GM21447 (cell line): Measurements from ENCODE around the gene TMEM52B.
A peak's percentile ranks its signal among the peaks of the same experiment; 100 is the strongest.

Source experiments
- ATAC-seq: cut with Tn5 transposase; IDR thresholded peaks from one replicate; pipeline ENCODE4 v1.9.1; 2021; ENCODE audit not compliant: unreplicated experiment

Gene TMEM52B

GRCh38 chr12:10178821-10179220, at the start of gene TMEM52B:
TMEM52B (plus strand) TSS chr12:10179032; CDS start chr12:10179575, 543 bp downstream.
- ATAC-seq: no peak

- peak; percentile 88 for ATAC-seq
These were observed 48.8 kb upstream of the TMEM52B start, which contains the start of gene CLEC7A for GRCh38 chr12:10130042-10130441. CLEC7A (minus strand) TSS chr12:10130199; CDS start chr12:10130082, 117 bp downstream.

DNA sequence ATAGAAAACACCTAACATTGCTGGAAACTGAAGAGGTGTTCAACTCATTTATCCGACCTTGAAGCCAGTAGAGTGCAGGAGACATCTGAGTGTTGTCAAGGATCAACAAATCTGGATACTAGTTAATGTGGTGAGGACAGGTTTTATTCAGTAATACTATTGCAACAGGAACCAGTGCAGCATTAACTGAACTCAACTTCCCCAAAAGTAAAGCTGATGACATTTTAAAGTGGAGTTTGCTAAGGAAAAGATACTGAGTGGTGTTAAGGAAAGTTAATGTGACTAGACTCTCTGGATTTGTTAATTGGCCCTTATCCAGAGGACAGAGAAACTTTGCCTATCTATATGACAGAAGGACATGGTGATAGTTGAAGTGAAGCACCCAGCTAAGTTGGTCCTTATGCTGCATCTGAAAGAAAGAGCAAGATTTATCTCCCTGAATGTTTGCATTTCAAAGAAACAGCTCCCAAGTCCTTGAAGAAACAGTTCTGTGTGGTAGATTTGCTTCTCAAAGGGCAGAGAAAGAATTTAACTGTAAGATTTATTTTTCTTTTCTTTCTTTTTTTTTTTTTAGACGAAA, 47.6 kb upstream of the TMEM52B start:
- no peak for ATAC-seq

DNA sequence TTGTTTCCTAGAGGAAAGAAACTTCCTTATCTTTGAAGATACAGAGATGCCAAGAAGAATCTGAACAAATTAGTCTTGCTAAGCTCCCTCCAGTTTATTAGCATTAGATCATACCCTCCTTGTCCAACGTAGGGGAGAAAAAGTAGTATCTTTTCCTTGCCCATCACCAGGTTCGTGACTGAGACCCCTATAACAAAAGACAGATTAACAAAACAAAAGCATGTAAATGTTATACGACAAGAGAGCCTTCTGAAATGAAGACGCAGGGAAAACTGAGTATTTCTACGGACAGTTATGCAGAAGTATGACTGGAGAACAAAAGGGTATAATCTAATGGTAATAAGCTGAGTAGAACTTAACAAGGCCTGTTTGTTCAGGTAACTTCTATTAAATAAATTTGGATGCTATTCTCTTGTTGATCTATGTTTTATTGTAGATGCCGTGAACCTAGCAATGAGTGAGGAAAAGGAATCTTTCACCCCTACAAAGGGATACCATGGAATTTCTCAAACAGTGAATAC, 45.9 kb upstream of the TMEM52B start:
- ATAC-seq: no peak

GRCh38 chr12:10135126-10135525, 43.7 kb upstream of the TMEM52B start:
- no peak for ATAC-seq

GRCh38 chr12:10136637-10137205, 42.1 kb upstream of the TMEM52B start:
- no peak for ATAC-seq

DNA sequence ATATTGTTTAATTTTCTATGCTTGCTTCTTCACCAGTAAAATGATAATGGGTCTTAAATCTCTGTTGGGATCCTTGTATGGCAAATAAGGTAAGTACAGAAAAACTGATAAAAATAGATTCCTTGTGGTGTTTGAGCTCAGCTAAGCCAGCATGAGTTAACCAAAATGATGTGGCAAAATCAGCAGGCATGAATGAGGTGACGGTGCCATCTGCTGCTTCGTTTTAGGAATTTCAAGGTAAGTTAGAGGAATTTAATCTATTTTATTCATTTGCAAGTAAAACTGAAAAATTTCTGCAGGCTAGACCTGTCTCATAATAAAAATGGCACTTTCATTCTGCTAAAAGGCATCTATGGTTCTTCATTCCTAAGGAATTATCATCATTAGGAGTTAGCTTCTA, 38.8 kb upstream of the TMEM52B start:
- no peak for ATAC-seq

- ATAC-seq: no peak
These were observed 35.7 kb upstream of the TMEM52B start for GRCh38 chr12:10142976-10143589.

DNA sequence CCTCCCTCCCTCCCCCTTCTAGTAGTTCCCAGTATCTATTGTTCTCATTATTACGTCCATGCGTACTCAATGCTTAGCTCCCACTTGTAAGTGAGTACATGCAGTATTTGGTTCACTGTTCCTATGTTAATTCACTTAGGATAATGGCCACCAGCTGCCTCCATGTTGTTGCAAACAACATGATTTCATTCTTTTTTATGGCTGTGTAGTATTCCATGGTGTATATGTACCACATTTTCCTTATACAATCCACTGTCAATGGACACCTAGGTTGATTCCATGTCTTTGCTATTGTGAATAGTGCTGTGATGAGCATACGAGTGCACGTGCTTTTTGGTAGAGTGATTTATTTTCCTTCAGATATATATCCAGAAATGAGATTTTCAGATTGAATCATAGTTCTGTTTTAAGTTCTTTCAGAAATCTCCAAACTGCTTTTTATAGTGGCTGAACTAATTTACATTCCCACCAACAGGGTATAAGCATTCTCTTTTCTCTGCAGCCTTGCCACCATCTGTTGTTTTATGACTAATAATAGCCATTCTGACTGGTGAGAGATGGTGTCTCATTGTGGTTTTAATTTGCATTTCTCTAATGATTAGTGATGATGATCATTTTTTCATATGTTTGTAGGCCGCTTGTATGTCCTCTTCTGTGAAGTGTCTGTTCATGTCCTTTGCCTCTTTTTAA, 31.0 kb upstream of the TMEM52B start:
- peak; percentile 73 for ATAC-seq

- no peak for ATAC-seq
These were observed 27.2 kb upstream of the TMEM52B start for GRCh38 chr12:10151621-10152020.

- no peak for ATAC-seq
These were observed 25.3 kb upstream of the TMEM52B start for GRCh38 chr12:10153271-10154144.

DNA sequence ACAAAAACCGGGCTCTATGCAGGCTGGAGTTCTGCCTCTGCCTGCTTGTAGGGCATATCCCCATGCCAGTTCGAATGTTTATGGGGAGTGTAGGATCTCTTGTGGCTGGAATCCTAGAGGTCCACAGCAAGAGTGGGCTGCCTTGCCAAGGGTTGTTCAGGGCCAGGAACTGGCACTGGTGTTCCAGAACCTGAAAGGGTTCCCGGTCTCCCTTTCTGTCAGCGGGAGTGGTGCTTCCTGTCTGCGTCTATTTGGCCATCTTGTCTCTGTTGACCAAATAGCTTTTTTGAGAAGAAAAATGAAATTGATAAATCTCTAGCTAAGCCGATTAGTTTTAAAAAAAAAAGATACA, 24.7 kb upstream of the TMEM52B start:
- ATAC-seq: no peak

DNA sequence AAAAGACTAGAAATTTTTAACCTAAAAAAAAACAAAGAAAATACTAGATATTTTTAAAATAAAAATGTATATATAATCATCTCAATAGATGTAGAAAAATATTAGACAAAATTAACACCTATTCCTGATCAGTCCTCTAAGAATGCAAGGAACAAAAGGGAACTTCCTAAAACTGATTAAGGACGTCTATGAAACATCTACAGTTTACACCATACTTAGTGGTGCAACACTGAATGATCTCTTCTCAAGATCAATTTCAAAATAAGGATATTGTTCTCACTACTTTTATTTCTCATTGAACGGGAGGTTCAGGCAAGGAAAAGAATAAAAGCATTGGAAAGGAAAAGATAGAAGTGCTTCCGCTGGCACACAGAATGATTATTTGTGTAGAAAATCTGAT, 22.9 kb upstream of the TMEM52B start:
- no peak for ATAC-seq

GRCh38 chr12:10158406-10158805, 20.4 kb upstream of the TMEM52B start:
- ATAC-seq: no peak

GRCh38 chr12:10159280-10159679, 19.6 kb upstream of the TMEM52B start:
- ATAC-seq: no peak

DNA sequence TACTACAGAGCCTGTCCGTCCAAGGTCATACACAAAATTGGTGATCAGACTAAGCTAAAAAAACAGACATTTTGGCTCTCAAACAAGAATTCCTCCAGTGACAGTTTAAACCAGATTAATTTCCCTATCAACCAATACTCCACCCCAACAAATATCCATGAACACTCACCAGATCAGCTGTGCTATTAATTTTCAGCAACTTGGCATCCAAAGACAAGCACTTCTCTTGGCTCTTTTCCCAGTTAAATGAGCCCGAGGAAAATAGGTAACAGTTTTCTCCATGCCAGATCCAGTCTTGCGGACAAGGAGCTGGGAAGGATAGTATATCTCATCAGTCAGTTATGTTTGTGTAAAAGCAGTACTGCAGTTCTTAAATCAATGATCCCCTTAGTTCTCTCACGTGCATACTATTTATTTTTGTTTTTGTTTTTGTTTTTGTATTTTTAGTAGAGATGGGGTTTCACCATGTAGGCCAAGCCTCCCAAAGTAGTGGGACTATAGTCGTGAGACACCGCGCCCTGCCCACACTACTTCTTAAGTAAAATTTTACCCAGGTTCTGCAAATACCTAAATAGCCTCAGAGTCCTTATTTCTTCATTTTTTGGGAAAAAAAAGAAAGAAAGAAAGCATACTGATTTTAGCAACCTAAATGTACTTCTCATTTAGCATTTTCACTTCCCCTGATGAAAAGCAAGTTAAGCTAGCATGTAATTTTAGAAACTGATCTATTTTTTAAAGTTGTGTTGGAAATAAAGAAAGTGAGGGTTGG, 18.0 kb upstream of the TMEM52B start:
- no peak for ATAC-seq

DNA sequence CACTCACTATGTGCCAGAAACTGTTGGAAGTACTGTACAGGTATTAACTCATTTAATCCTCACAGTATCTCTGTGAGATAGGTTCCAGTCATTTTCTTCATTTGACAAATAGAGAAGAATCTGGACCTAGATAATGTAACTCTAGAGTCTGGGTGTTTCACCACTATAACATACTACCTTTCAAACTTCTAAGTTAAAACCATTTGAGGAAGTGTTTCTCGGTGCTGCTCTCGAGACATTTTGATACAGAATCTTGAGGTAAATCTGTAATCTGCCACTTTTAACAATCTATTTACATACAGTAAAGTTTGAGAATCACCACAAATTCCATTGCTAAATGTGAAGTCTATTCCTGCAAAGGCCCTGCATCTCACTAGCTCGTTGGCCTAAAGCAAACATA, 15.7 kb upstream of the TMEM52B start:
- no peak for ATAC-seq

DNA sequence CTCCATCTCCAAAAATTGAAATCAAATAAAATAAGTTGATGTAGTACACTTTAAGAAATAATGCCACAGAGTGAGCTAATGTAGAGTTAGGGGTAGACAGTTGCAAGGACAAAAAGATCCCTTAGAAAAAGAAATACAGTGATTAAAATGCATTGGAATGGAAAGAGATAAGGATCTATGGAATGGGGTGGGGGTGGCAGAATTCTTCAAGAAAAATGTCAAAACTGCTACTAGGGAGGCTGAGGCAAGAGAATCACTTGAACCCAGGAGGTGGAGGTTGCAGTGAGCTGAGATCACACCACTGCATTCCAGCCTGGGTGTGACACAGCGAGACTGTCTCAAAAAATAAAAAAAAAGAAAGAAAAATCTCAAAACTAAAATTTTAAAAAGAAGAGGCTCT, 13.4 kb upstream of the TMEM52B start:
- no peak for ATAC-seq

DNA sequence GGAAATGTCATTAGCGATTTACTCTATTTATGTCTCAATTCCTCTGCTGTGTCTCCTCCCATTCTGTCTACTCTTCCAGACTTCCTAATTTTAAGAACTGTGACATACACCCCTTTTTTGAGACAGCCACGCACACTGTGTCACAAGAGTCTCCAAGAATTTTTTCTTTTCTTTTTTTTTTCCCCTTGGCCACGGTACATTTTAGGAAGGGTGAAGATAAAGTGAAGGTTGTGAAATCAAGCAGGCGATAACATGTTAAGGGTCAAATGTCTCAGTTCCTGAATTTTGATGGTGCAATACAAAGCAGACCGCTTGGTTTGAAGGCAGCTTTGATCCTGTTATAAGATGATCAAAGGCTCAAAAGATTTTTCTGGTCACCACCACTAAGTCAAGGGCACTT, 11.2 kb upstream of the TMEM52B start:
- ATAC-seq: no peak

DNA sequence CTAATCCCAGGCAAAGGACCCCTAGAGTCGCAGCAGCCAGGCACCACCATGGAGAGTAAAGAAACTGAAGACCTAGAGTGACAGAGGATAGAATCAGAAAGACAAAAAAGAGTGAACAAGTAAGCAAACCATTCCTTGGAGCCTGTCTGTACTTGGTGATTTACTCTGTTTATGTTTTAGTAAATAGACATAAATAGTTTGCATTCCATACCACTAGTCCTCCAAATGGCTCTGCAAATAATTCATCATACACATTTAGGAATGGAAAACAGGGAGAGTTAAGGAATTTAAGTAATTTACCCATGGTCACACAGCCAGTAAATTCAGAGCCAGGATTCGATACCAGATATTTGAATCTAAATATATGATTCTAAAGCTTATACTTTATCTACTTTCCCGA, 9.7 kb upstream of the TMEM52B start:
- ATAC-seq: no peak
